ENCODE measurements around the gene MAST4.

DNA sequence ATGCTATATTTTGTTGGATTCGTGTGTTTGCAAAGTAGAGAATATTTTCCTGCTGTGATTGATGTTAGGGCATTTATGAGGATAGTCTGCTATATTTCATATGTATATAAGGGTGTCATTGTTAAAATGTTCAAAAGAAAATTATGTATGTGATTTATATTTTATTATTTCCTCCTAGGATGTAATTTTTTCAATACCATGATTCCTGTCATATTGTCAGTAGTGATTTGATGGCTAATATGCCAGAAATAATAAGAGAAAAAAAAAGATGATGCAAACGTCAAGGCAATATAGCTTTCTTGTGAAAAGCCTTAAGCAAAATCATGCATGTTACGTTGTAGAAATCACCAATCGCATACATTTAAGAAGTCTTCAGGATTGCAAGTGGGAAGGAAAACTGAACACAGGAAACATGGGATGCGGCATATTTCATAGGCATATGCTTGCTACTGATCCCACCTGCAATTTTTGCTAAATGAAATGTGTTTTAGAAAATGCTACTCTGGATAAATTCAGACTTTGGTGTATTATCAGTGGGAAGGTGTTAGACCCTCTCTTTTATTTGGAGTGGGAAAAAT, 224.5 kb downstream of the MAST4 start:
- TF ChIP-seq, protein P1, sequence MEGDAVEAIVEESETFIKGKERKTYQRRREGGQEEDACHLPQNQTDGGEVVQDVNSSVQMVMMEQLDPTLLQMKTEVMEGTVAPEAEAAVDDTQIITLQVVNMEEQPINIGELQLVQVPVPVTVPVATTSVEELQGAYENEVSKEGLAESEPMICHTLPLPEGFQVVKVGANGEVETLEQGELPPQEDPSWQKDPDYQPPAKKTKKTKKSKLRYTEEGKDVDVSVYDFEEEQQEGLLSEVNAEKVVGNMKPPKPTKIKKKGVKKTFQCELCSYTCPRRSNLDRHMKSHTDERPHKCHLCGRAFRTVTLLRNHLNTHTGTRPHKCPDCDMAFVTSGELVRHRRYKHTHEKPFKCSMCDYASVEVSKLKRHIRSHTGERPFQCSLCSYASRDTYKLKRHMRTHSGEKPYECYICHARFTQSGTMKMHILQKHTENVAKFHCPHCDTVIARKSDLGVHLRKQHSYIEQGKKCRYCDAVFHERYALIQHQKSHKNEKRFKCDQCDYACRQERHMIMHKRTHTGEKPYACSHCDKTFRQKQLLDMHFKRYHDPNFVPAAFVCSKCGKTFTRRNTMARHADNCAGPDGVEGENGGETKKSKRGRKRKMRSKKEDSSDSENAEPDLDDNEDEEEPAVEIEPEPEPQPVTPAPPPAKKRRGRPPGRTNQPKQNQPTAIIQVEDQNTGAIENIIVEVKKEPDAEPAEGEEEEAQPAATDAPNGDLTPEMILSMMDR (IDR thresholded peaks at IDR 0.05; ENCODE audit: low read length): no peak
- TF ChIP-seq EZH2 (optimal IDR thresholded peaks at IDR 0.05; ENCODE audit: low read depth, low read length): no peak

Data from MM.1S (cell line).